Measurements from ENCODE around the gene IGFN1.
"Not testable (repeated sequence)": the region's sequence is repeated elsewhere in the genome, so short reads cannot be mapped to it uniquely, and the experiment has no call there.

IGFN1 gene

DNA sequence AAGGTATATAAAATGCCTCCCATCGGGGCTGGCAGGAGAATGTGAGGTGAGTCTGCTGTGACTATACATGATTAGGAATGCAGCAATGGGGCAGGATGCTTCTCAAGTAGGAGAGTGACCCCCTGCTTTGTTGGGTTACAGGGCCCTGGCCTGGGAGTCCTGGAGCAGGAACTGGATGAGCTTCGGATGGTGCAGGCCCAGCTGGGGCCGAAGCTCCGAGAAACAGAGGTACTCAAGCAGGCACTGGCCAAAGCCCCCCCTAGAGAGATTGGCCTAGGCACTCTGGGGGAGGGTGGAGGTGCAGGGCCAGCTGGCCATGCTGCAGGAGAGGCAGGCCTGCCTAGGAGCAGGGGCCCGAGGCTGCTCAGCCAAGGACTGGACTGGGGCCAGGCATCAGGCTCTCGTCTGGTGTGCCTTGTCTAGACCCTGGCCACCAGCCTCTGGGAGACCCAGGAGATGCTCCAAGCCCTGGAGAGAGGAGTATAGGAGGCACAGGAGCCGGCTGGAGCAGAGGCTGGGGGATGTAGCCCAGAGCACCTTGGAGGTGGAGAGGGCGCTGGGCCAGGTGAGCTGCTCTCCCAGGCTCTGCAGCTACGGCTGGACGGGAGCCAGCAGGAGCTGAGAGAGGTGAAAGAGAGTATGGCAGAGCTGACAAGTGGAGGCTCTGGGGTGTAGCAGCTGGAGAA, 59.8 kb downstream of the IGFN1 start:
- DNase-seq, result no peak

DNA sequence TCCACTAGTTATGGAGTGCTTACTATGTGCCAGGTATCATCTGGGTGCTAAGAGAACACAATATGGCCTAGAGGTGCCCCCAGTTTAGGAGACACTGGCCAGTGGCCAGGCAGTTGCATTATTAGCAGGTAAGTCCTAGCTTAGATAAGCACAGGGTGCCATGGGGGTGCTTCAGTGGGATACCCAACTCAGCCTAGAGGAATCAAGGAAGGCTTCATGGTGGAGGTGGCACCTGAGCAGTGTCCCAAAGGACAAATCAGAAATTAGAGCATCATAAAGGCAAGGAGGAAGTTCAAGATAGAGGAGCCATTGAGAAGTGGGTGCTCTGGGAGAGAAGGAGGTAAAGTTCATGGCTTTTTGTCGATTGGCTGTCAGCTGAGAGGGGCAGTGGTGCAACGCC, 60.8 kb downstream of the IGFN1 start:
- no peak for DNase-seq

- no peak for DNase-seq
Observed at GRCh38 chr1:201251851-201252430, 61.3 kb downstream of the IGFN1 start.

GRCh38 chr1:201252944-201253371, 62.3 kb downstream of the IGFN1 start:
- no peak for DNase-seq

GRCh38 chr1:201253411-201253810, 62.8 kb downstream of the IGFN1 start:
- no peak for DNase-seq

DNA sequence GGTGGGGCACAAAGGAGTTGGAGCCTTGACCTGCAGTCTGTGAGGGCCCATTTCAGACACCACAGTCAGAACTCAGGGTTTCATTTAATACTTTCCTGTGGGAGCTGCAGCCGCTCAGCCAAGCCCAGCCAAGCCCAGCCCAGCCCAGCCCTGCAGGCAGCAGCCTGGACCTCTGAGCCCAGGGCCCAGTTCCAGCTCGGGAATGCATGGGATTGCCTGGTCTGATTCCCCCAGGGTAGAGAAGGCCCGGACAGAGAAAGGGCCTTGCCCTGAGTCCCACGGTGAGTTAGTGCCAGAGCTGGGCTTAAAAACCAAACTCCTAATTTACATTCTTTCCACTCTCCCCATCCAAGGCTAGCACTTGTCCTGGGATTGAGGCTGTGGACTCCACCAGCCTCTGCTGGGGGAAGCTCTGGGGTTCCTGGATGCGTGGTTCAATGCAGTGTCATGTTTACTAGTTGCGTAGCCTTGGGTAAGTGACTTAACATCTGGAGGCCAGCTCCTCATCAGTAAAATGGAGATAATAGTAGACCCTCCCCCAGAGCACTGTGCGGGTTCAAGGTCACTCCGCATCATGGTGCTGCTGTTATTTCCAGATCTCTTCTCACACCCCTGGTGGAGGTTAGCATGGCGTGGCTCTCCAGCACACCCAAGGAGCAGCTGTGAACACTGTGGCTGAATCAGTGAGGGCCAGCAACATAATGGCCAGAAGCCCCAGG, 63.4 kb downstream of the IGFN1 start:
- DNase-seq, result no peak

GRCh38 chr1:201254625-201255478, 64.2 kb downstream of the IGFN1 start:
- peak; percentile 24 for DNase-seq

GRCh38 chr1:201255479-201256362, 65.1 kb downstream of the IGFN1 start:
- no peak for DNase-seq

- DNase-seq, result not testable (repeated sequence)
Observed at GRCh38 chr1:201258132-201258531, 67.5 kb downstream of the IGFN1 start.

DNA sequence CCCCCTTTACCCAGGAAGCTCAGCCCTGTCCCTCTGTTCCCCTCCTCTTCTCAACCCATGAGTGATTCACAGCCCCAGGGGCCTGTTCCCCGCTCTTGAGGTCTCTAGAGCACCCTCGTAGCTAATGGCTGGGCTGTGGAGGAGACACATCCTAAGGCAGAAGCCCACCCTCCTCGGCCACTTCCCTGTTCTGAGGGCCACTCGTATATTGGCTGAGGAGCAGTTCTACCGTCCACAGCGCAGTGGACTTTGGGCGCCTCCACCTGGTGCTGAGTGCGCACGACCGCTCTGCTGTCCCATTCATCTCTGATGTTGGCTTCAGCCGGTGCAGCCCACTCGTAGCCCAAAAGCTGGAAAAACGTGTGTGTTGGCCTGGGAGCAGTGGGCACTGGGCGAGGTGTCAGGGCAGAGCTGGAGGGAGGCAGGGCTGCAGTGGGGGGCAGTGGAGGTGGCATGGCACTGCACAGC, 68.2 kb downstream of the IGFN1 start:
- no peak for DNase-seq

- DNase-seq, result peak; percentile 56
Observed at GRCh38 chr1:201259476-201260235, 69.0 kb downstream of the IGFN1 start.

DNA sequence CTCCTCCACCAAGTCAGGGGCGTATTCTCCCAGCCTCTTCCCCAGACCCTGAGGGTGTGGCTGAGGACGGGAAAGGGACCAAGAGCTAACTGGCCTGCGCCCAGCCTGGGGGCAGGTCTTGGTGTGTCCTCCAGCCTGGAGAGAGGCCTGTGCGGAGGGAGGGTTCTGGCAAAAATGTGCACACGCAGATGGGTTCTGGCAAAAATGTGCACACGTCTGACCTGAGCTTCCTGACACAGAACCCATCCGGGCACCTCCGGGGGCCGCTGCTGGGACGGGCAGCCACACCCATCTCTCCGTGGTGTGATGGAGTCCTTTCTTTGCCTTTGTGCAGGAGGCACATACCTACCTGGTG, 69.6 kb downstream of the IGFN1 start:
- no peak for DNase-seq

GRCh38 chr1:201260648-201261311, 70.2 kb downstream of the IGFN1 start:
- DNase-seq, result no peak

- peak; percentile 15 for DNase-seq
Observed at GRCh38 chr1:201261771-201262547, 71.3 kb downstream of the IGFN1 start.

GRCh38 chr1:201262963-201263608, 72.5 kb downstream of the IGFN1 start:
- no peak for DNase-seq

DNA sequence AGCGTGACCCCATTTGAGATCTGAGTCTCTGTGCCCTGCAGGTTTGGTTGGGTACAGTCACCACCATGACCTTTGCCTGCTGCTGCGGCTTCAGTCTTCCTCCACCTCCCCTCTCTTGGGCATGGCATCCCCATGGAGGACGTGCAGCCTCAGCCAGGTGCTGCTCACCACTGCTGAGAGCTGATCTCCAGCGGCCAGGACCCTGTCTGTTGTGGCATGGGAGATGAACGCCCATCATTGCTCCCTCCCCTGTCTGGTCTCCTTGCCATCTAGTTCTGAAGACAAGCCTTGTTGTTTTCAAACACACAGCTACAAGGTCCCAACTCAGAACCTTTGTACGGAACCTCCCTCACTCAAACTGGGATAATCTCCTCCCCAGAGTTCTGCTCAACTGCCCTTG, 73.4 kb downstream of the IGFN1 start:
- no peak for DNase-seq

DNA sequence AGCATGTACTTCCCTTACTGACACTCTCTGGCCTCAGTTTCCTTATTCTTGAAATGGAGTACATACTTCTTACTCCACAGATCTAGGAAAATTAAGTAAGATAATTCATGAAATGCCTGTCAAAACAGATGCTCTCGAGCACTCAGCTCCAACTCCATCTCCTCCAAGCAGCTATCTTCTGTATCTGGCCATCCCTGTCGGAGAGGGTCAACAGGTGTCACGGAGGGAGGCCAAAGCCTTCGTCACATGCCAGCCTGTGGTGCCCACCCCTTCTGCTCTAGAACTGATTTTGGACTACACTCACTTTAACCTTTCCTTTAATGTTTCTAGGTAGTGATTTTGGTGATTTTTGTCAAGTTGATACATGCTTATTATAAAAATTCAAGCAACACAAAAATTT, 73.9 kb downstream of the IGFN1 start:
- no peak for DNase-seq

DNA sequence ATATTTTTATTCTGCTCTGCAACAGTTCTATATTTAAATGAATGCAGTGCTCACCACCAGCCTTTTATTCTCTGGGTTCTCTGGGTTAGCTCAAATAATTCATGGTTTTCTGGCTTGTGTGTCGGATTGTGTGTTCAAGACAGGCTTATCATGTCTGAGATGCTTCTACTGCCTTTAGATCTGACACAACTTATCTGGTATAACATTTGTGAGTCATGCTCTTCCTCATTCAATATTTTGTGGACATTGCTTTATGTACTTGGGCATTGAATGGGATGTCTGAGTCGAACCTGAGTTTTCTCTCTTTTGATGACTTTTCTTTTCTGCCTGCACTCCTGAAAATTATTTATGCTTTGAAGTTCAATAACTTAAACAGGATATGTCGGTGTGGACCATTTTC, 75.1 kb downstream of the IGFN1 start:
- DNase-seq, result peak; percentile 37

- DNase-seq, result no peak
Observed at GRCh38 chr1:201266276-201266675, 75.7 kb downstream of the IGFN1 start.
